ENCODE results near the gene SSR3.

DNA sequence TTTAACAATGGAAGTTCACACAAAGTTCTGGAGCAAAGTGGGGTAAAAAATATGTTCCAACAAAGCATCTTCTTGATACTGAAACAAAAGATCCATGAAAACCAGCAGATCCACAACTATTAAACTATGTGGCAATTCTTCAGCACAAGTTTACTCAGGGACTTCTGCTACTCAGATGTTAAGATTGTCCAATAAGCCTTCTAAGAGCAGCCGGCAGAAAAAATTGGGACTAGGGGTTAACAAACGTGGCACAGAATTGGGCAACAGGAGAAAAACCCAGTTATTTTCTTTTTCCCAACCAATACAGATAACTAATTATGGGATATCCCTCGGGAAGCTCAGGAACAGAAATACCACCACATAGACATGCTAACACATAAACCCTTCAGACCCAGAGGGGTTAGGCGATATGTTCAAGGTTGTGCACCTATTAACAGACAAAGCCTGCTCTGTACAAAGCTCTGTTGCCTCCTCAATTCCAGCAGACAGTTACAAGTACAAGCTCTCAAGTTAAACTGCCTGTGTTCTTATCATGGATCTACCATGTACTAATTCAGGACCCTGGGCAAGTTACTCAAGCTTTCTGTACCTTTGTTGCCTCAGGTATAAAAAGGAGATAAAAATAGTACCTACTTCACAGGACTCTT, 6.8 kb downstream of the SSR3 start:
- TF ChIP-seq, protein P1, sequence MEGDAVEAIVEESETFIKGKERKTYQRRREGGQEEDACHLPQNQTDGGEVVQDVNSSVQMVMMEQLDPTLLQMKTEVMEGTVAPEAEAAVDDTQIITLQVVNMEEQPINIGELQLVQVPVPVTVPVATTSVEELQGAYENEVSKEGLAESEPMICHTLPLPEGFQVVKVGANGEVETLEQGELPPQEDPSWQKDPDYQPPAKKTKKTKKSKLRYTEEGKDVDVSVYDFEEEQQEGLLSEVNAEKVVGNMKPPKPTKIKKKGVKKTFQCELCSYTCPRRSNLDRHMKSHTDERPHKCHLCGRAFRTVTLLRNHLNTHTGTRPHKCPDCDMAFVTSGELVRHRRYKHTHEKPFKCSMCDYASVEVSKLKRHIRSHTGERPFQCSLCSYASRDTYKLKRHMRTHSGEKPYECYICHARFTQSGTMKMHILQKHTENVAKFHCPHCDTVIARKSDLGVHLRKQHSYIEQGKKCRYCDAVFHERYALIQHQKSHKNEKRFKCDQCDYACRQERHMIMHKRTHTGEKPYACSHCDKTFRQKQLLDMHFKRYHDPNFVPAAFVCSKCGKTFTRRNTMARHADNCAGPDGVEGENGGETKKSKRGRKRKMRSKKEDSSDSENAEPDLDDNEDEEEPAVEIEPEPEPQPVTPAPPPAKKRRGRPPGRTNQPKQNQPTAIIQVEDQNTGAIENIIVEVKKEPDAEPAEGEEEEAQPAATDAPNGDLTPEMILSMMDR (tag by site-specific recombination; IDR thresholded peaks at IDR 0.05) = no peak
- no peak for TF ChIP-seq ZBTB21 (tag by site-specific recombination; IDR thresholded peaks at IDR 0.05)
- no peak for TF ChIP-seq ZNF335 (tag by site-specific recombination; conservative IDR thresholded peaks at IDR 0.05)
- TF ChIP-seq ZNF24 (tag by site-specific recombination; IDR thresholded peaks at IDR 0.05) = no peak
